Cardiac fibroblast (primary cell): ENCODE data around the gene RBM4B.
"Not testable (repeated sequence)": the region's sequence is repeated elsewhere in the genome, so short reads cannot be mapped to it uniquely, and the experiment has no call there.

Source experiments
- DNase-seq, 2 donors: peaks; one replicate each; pipeline versions ENCODE4 v3.0.0 to v3.0.0-alpha.2; 2010; ENCODE audit warnings: low read depth in 2 of 2
- H3K4me3 ChIP-seq, 2 donors: replicated peaks in 1 of 2; 1 replicate in 1 of 2; 2 replicates in 1 of 2; pipeline ENCODE4 v1.5.1; 2011; ENCODE audit warnings: low read depth in 2 of 2, low read length in 2 of 2, mild to moderate bottlenecking in 2 of 2, moderate library complexity in 1 of 2
- TF ChIP-seq, protein P1 (sequence below): IDR thresholded peaks from one replicate; pipeline ENCODE4 v1.5.1; 2011; ENCODE audit warnings: low read depth, mild to moderate bottlenecking, low read length, inconsistent platforms

RBM4B gene, protein sequence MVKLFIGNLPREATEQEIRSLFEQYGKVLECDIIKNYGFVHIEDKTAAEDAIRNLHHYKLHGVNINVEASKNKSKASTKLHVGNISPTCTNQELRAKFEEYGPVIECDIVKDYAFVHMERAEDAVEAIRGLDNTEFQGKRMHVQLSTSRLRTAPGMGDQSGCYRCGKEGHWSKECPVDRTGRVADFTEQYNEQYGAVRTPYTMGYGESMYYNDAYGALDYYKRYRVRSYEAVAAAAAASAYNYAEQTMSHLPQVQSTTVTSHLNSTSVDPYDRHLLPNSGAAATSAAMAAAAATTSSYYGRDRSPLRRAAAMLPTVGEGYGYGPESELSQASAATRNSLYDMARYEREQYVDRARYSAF

DNA sequence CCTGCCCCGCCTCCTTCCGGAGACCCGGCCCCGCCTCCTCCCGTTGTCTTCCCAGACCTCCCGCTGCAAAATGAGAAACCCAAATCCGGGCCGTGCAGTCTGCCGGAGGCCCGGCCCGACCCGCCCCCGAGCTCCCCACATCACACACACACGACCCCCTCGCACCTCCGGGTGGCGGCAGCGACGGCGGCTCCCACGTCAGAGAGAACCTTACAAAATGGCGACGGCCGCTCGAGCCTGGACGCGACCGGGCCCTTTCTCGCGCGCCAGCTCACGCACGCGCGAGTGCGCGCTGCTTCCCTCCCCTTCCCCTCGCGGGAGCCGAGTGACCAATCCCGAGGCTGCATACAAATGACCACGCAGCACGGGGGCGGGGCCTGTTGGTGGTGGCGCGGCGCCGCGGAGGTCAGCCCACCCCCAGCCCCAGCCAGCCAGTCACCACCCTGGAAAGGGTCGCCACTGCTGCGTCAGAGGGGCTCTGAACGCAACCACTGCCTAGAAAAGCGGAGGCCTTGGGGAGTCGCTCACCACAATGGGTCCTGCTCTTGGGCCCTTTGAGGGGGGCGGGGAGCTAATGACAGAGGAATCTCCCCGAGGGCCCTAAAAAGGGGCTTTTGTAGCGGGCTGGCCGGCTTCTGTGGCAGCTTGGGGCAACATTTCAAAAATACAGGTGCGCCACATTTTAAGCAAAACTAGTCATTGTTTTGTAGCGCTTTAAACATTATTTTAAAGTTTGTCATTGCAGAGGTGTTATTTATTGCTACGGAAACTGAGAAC lies at the start of gene RBM4B:
RBM4B (minus strand) TSS at position 289 of the 777 bp plus-strand sequence. CDS start 808 bp downstream, outside the sequence.
- peak within 1 kb of the TSS; percentile 73 to 74 for H3K4me3 ChIP-seq
- DNase-seq, result peak; percentile 94 to 96
- TF ChIP-seq, protein P1, sequence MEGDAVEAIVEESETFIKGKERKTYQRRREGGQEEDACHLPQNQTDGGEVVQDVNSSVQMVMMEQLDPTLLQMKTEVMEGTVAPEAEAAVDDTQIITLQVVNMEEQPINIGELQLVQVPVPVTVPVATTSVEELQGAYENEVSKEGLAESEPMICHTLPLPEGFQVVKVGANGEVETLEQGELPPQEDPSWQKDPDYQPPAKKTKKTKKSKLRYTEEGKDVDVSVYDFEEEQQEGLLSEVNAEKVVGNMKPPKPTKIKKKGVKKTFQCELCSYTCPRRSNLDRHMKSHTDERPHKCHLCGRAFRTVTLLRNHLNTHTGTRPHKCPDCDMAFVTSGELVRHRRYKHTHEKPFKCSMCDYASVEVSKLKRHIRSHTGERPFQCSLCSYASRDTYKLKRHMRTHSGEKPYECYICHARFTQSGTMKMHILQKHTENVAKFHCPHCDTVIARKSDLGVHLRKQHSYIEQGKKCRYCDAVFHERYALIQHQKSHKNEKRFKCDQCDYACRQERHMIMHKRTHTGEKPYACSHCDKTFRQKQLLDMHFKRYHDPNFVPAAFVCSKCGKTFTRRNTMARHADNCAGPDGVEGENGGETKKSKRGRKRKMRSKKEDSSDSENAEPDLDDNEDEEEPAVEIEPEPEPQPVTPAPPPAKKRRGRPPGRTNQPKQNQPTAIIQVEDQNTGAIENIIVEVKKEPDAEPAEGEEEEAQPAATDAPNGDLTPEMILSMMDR, result no peak

DNA sequence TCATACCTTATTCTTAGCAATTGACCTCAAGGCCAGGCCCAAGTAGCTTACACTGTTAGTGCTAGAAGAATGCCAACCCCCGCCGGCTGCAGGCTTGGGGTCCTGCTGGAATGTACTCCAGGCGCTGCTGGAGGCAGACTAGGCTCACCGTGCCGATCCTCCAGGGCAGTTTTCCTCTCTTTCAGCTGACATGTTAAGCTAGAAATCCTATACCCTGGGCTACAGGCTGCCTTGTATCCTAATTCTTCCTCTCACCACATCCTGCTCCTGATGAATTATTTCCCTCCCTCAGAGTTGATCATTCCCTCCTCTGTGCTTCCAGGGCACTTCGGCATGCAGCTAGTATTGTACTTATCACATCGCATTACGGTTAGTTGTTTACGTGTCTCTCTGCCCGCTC lies 48.0 kb upstream of the RBM4B start:
- peak in 1 of 2 donors; percentile 10 for DNase-seq
- TF ChIP-seq, protein P1, result no peak
- no peak overlapping the region for H3K4me3 ChIP-seq

DNA sequence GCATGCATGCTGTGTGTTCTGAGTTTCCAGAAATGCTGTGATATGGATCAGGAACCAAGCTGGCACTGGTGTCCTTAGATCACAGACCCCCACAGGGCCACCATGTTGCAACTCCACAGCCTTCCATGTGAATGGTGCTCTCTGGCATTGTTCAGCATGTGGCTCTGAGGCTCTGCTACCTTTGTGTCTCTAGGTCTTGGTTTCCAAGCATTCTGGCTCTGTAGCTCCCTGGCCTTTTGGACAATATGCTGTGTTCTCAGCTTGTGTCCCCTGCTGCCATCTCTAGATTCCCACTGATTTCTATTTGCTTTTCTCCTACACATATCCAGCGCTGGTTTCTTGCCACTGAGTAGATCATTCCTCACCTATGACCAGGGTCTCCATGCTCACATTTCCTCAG lies 47.4 kb upstream of the RBM4B start:
- DNase-seq, result no peak
- no peak overlapping the region for H3K4me3 ChIP-seq
- TF ChIP-seq, protein P1, result no peak

DNA sequence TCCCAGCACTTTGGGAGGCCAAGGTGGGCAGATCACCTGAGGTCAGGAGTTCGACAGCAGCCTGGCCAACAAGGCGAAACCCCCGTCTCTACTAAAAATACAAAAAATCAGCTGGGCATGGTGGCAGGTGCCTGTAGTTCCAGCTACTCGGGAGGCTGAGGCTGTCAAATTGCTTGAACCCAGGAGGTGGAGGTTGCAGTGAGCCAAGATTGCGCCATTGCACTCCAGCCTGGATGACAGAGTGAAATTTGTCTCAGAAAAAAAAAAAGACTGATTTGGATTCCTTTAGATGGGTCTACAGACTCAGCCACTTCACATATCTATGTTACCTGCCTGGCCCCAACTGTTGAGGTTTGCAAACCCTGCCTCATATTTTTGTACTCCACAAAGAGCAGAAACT lies 46.5 kb upstream of the RBM4B start:
- not testable (repeated sequence) for H3K4me3 ChIP-seq, DNase-seq

DNA sequence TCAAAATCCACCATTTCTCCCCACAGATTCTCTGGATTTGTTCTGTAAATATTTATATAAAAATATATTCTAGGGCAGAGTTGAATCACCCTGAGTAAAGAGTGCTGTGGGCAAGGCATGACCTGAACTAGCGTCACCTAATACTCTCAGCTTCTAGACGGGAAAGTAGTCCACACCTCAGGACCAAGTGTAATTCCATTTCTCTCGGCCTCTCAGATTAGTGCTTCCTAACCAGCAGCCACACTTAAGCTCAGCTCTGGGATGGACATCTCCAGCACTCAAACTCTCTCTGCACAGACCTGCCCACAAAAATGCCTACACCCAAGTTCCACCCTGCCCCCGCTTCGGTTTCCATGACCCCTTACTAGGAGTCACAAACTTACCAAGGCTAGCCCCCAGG lies 46.0 kb upstream of the RBM4B start:
- DNase-seq, result no peak
- TF ChIP-seq, protein P1, result no peak
- no peak overlapping the region for H3K4me3 ChIP-seq

DNA sequence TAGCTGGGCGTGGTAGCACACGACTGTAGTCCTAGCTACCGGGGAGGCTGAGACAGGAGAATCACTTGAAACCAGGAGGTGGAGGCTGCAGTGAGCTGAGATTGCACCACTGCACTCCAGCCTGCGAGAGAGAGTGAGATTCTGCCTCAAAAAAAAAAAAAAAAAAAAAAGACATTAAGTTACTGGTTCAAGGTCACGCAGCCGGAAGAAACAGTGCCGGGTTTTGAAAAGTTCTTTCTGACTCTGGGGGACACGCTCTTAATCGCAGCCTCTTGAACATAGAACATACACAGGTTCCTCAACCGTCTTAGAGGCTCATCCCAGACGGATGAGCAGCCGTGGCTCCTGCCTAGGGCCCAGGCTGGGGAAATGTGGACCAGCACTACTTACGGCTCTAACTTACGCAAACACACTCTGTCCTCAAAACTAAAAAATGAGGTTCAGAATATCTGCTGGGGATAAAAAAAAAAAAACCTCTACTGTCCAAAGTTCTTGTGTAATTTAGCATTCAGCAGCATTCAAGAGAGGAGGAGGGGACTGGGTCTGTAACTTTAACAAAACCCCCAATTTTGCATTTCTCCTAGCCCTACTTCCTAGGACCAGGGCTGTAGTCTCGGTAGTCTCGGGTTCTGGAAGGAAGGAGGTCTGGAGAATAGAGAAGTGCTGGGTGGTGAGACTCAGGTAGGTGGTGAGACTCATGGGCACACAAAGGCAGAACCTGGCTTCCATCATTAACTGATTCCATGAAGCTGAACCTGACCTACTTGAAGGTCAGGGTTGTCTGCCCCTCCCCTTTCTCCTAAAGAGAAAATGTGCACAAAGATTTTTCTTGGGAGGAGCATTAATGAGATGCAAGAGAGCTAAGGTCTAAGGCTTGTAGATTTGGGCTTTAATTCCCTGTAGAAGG lies 45.3 kb upstream of the RBM4B start:
- DNase-seq, result no peak
- TF ChIP-seq, protein P1, result no peak
- no peak overlapping the region for H3K4me3 ChIP-seq

DNA sequence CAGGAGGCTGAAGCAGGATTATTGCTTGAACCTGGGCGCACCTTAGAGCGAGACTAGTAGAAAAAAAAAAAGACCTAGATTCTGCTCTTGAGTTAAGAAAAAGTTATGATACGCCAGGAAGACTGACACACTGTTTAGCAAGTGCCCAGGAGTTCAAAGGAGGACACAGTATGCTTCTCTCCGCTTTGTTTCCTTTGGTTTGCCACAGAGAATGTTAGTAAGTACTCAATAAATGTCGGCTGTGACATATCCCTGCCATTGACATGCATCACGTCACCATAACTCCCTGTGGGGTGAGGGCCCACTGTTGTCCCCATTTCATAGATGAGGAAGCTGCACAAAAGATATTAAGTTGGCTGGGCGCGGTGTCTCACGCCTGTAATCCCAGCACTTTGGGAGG lies 44.3 kb upstream of the RBM4B start:
- DNase-seq, result no peak
- TF ChIP-seq, protein P1, result no peak
- no peak overlapping the region for H3K4me3 ChIP-seq
